ENCODE measurements around the gene CTSE.

Gene CTSE

GRCh38 chr1:206047271-206047670 is 23.6 kb upstream of the CTSE start:
- Histone ChIP-seq H3K9ac (ENCODE audit: low read depth, low read length) (no peak overlapping the region), H3K4me3 (ENCODE audit: low read length) (no peak overlapping the region), H3K27me3 (ENCODE audit: insufficient read depth, low read length) (no peaks in the 10 kb centered on the region), H3K4me1 (ENCODE audit: insufficient read depth, low read length) (no peaks in the 10 kb centered on the region), H3K9me3 (ENCODE audit: insufficient read depth, low read depth, low read length) (no peaks in the 10 kb centered on the region), H3K36me3 (ENCODE audit: insufficient read depth, low read depth, low read length) (no peaks in the 10 kb centered on the region), H3K27ac (ENCODE audit: low read length) (no peak overlapping the region)

- H3K4me1 ChIP-seq (ENCODE audit: insufficient read depth, low read length) = peaks cover 5% of the 10 kb centered on the region; the same call in 1 of the 2 replicates
- H3K9me3 ChIP-seq (ENCODE audit: insufficient read depth, low read depth, low read length) = no peaks in the 10 kb centered on the region
- no peaks in the 10 kb centered on the region for H3K36me3 ChIP-seq (ENCODE audit: insufficient read depth, low read depth, low read length)
- H3K27ac ChIP-seq (ENCODE audit: low read length) = no peak overlapping the region
- no peaks in the 10 kb centered on the region for H3K27me3 ChIP-seq (ENCODE audit: insufficient read depth, low read length)
- no peak overlapping the region for H3K4me3 ChIP-seq (ENCODE audit: low read length)
- H3K9ac ChIP-seq (ENCODE audit: low read depth, low read length) = no peak overlapping the region
Measured at GRCh38 chr1:206041640-206042039, 17.9 kb upstream of the CTSE start.

GRCh38 chr1:206040328-206040727 is 16.6 kb upstream of the CTSE start:
- peaks cover 5% of the 10 kb centered on the region; the same call in 1 of the 2 replicates for H3K4me1 ChIP-seq (ENCODE audit: insufficient read depth, low read length)
- H3K9me3 ChIP-seq (ENCODE audit: insufficient read depth, low read depth, low read length) = no peaks in the 10 kb centered on the region
- peaks cover 3% of the 10 kb centered on the region; the same call in 1 of the 2 replicates for H3K27me3 ChIP-seq (ENCODE audit: insufficient read depth, low read length)
- H3K27ac ChIP-seq (ENCODE audit: low read length) = no peak overlapping the region
- no peak overlapping the region for H3K9ac ChIP-seq (ENCODE audit: low read depth, low read length)
- H3K4me3 ChIP-seq (ENCODE audit: low read length) = no peak overlapping the region
- no peaks in the 10 kb centered on the region for H3K36me3 ChIP-seq (ENCODE audit: insufficient read depth, low read depth, low read length)

- Histone ChIP-seq H3K9me3 (ENCODE audit: insufficient read depth, low read depth, low read length) (no peaks in the 10 kb centered on the region), H3K9ac (ENCODE audit: low read depth, low read length) (no peak overlapping the region), H3K27ac (ENCODE audit: low read length) (no peak overlapping the region), H3K36me3 (ENCODE audit: insufficient read depth, low read depth, low read length) (no peaks in the 10 kb centered on the region), H3K4me1 (ENCODE audit: insufficient read depth, low read length) (peaks cover 5% of the 10 kb centered on the region; the same call in 1 of the 2 replicates), H3K27me3 (ENCODE audit: insufficient read depth, low read length) (peaks cover 9% of the 10 kb centered on the region; the same call in 1 of the 2 replicates), H3K4me3 (ENCODE audit: low read length) (no peak overlapping the region)
Measured at GRCh38 chr1:206039046-206039973, 15.6 kb upstream of the CTSE start.

GRCh38 chr1:206037581-206037980 is 13.9 kb upstream of the CTSE start:
- Histone ChIP-seq H3K9me3 (ENCODE audit: insufficient read depth, low read depth, low read length) (no peaks in the 10 kb centered on the region), H3K4me3 (ENCODE audit: low read length) (no peak overlapping the region), H3K27ac (ENCODE audit: low read length) (no peak overlapping the region), H3K27me3 (ENCODE audit: insufficient read depth, low read length) (peaks cover 9% of the 10 kb centered on the region; the same call in 1 of the 2 replicates), H3K4me1 (ENCODE audit: insufficient read depth, low read length) (peaks cover 5% of the 10 kb centered on the region; the same call in 1 of the 2 replicates), H3K9ac (ENCODE audit: low read depth, low read length) (no peak overlapping the region), H3K36me3 (ENCODE audit: insufficient read depth, low read depth, low read length) (no peaks in the 10 kb centered on the region)

GRCh38 chr1:206036663-206037455 is 13.2 kb upstream of the CTSE start:
- Histone ChIP-seq H3K9ac (ENCODE audit: low read depth, low read length) (no peak overlapping the region), H3K4me3 (ENCODE audit: low read length) (no peak overlapping the region), H3K4me1 (ENCODE audit: insufficient read depth, low read length) (peaks cover 5% of the 10 kb centered on the region; the same call in 1 of the 2 replicates)

GRCh38 chr1:206035027-206035426 is 11.3 kb upstream of the CTSE start:
- H3K4me1 ChIP-seq (ENCODE audit: insufficient read depth, low read length) = peaks cover 5% of the 10 kb centered on the region
- H3K36me3 ChIP-seq (ENCODE audit: insufficient read depth, low read depth, low read length) = no peaks in the 10 kb centered on the region
- no peaks in the 10 kb centered on the region for H3K9me3 ChIP-seq (ENCODE audit: insufficient read depth, low read depth, low read length)
- no peak overlapping the region for H3K4me3 ChIP-seq (ENCODE audit: low read length)
- no peak overlapping the region for H3K9ac ChIP-seq (ENCODE audit: low read depth, low read length)
- no peak overlapping the region for H3K27ac ChIP-seq (ENCODE audit: low read length)
- peaks cover 9% of the 10 kb centered on the region; the same call in 1 of the 2 replicates for H3K27me3 ChIP-seq (ENCODE audit: insufficient read depth, low read length)

More at GRCh38 chr1:206036663-206037455, 13.2 kb upstream of the CTSE start:
- H3K27me3 ChIP-seq (ENCODE audit: insufficient read depth, low read length) = peaks cover 9% of the 10 kb centered on the region; the same call in 1 of the 2 replicates
- H3K27ac ChIP-seq (ENCODE audit: low read length) = no peak overlapping the region
- no peaks in the 10 kb centered on the region for H3K9me3 ChIP-seq (ENCODE audit: insufficient read depth, low read depth, low read length)
- no peaks in the 10 kb centered on the region for H3K36me3 ChIP-seq (ENCODE audit: insufficient read depth, low read depth, low read length)

- Histone ChIP-seq H3K9me3 (ENCODE audit: insufficient read depth, low read depth, low read length) (no peaks in the 10 kb centered on the region), H3K36me3 (ENCODE audit: insufficient read depth, low read depth, low read length) (no peaks in the 10 kb centered on the region), H3K4me3 (ENCODE audit: low read length) (no peak overlapping the region), H3K27me3 (ENCODE audit: insufficient read depth, low read length) (peaks cover 9% of the 10 kb centered on the region; the same call in 1 of the 2 replicates), H3K27ac (ENCODE audit: low read length) (no peak overlapping the region), H3K4me1 (ENCODE audit: insufficient read depth, low read length) (no peaks in the 10 kb centered on the region; the same call in 1 of the 2 replicates), H3K9ac (ENCODE audit: low read depth, low read length) (no peak overlapping the region)
Measured at GRCh38 chr1:206032380-206033140, 8.9 kb upstream of the CTSE start.

GRCh38 chr1:206030714-206031113 is 7.0 kb upstream of the CTSE start:
- Histone ChIP-seq H3K36me3 (ENCODE audit: insufficient read depth, low read depth, low read length) (no peaks in the 10 kb centered on the region), H3K27me3 (ENCODE audit: insufficient read depth, low read length) (peaks cover 9% of the 10 kb centered on the region; the same call in 1 of the 2 replicates), H3K27ac (ENCODE audit: low read length) (no peak overlapping the region), H3K4me1 (ENCODE audit: insufficient read depth, low read length) (no peaks in the 10 kb centered on the region; the same call in 1 of the 2 replicates), H3K4me3 (ENCODE audit: low read length) (no peak overlapping the region), H3K9ac (ENCODE audit: low read depth, low read length) (no peak overlapping the region), H3K9me3 (ENCODE audit: insufficient read depth, low read depth, low read length) (no peaks in the 10 kb centered on the region)

GRCh38 chr1:206030191-206030590 is 6.5 kb upstream of the CTSE start:
- H3K9ac ChIP-seq (ENCODE audit: low read depth, low read length) = no peak overlapping the region
- H3K4me3 ChIP-seq (ENCODE audit: low read length) = no peak overlapping the region
- no peaks in the 10 kb centered on the region for H3K36me3 ChIP-seq (ENCODE audit: insufficient read depth, low read depth, low read length)
- H3K4me1 ChIP-seq (ENCODE audit: insufficient read depth, low read length) = no peaks in the 10 kb centered on the region; the same call in 1 of the 2 replicates
- H3K27ac ChIP-seq (ENCODE audit: low read length) = no peak overlapping the region
- H3K9me3 ChIP-seq (ENCODE audit: insufficient read depth, low read depth, low read length) = no peaks in the 10 kb centered on the region
- H3K27me3 ChIP-seq (ENCODE audit: insufficient read depth, low read length) = peaks cover 5% of the 10 kb centered on the region; the same call in 1 of the 2 replicates

GRCh38 chr1:206029484-206029883 is 5.8 kb upstream of the CTSE start:
- H3K4me3 ChIP-seq (ENCODE audit: low read length) = no peak overlapping the region
- H3K27me3 ChIP-seq (ENCODE audit: insufficient read depth, low read length) = no peaks in the 10 kb centered on the region
- H3K9me3 ChIP-seq (ENCODE audit: insufficient read depth, low read depth, low read length) = no peaks in the 10 kb centered on the region
- no peaks in the 10 kb centered on the region for H3K36me3 ChIP-seq (ENCODE audit: insufficient read depth, low read depth, low read length)
- H3K9ac ChIP-seq (ENCODE audit: low read depth, low read length) = no peak overlapping the region
- no peak overlapping the region for H3K27ac ChIP-seq (ENCODE audit: low read length)
- H3K4me1 ChIP-seq (ENCODE audit: insufficient read depth, low read length) = no peaks in the 10 kb centered on the region; the same call in 1 of the 2 replicates
